GM12801 (cell line): Measurements from ENCODE around the gene ZFYVE16.

Source experiments
- TF ChIP-seq, protein P1 (sequence below): IDR thresholded peaks from one replicate; pipeline ENCODE4 v1.5.1; 2011; ENCODE audit warnings: control low read depth; ENCODE audit not compliant: insufficient read length; ENCODE audit errors: extremely low read depth

ZFYVE16 gene

DNA sequence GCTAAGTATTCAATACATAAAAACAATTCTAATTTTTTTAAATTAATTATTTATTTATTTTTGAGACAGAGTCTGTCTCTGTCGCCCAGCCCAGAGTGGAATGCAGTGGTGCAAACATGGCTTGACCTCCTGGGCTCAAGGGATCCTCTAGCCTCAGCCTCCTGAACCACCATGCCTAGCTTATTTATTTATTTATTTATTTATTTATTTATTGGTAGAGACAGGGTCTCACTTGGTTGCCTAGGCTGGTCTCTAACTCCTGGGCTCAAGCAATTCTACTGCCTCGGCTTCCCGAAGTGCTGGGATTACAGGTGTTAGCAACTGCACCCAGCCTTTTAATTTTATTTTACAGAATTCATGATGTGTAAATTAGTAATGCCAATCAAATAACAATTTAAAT is 33.7 kb upstream of the ZFYVE16 start:
- TF ChIP-seq, protein P1, sequence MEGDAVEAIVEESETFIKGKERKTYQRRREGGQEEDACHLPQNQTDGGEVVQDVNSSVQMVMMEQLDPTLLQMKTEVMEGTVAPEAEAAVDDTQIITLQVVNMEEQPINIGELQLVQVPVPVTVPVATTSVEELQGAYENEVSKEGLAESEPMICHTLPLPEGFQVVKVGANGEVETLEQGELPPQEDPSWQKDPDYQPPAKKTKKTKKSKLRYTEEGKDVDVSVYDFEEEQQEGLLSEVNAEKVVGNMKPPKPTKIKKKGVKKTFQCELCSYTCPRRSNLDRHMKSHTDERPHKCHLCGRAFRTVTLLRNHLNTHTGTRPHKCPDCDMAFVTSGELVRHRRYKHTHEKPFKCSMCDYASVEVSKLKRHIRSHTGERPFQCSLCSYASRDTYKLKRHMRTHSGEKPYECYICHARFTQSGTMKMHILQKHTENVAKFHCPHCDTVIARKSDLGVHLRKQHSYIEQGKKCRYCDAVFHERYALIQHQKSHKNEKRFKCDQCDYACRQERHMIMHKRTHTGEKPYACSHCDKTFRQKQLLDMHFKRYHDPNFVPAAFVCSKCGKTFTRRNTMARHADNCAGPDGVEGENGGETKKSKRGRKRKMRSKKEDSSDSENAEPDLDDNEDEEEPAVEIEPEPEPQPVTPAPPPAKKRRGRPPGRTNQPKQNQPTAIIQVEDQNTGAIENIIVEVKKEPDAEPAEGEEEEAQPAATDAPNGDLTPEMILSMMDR = no peak

DNA sequence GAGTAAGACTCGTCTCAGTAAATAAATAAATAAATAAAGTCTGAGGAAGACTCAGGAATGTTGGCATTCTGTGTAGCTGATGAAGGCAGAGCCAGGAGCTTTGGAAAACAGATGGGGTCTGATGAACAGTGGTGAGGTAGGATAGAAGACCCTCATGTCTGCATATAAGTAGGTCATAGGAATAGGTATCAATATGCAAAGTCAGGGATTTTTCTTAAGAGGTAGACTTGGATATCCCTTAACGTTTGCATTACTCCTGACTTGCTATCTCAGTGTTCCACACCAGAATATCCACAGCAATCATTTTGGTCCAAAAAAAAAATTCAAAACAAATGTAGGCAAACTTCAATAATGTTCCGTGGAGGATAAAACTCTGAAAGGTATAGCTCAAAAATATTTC is 31.3 kb upstream of the ZFYVE16 start:
- TF ChIP-seq, protein P1 = no peak

DNA sequence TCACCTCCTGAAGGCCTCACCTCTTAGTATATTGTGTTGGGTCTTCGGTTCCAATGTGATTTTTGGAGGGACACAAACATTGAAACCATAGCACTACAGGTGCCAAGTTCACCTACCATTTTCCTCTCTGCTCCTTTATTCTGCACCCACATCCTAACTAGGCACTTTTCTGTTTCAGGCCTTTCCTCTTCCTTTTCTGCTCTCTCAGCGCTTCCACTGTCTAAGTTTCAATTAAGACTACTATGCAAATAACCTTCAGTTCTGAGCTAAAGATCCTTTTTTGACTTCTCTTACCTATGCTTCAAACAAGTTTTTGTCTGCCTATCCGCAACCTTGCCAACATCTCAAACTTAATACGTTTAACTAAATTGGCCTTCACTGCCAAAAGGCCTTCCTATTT is 25.4 kb upstream of the ZFYVE16 start:
- TF ChIP-seq, protein P1 = no peak

DNA sequence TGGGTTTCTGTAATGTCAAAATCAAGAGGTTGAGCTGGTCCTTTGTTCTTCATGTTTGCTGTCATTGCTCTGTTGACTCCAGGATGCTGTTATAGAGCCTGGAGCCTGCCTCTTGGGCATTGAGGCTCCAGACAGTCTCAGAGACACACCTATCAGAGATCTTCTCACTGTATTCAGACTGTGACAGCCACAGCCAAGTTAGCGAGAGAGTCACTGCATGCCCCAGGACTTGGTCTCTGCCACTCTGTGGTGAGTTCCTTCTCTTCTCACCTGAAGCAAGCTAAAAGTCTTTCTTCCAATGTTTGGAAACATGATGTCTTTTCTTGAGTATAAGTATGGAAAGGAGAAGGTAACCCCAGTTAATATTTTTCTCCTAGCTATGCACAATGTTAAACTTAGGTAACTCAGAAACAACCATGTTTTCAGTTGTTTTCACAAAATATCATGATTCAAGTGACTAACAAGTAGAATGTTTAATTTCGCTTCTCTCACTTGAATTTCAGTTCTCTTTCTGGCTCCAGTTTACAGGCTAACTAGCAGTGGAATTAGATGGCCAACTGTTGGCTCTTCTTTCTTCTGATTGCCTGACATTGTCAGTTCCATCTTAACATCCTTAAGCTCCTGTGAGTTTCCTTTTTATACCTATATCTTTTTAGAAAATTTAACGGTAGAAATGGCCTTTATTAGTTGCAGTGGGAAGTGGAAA is 20.6 kb upstream of the ZFYVE16 start:
- TF ChIP-seq, protein P1 = no peak

DNA sequence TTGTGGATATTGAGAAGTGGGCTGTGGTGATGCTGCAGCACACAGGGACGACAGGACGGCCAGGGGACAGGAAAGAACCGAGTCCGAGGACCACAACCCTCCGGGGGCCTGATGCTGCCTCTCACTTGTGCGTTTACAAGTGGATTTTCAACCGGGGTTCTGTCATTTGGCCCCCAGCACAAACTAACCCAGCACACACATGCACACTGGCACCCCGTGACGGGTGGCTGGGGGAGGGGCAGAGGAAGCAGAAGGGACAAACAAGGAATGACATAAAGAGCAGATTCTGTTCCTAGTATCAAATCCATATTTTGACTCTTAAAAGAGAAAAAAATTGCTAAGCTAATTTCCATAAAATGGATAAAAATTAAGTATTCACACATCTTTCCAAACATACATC is 18.3 kb upstream of the ZFYVE16 start:
- TF ChIP-seq, protein P1 = no peak

DNA sequence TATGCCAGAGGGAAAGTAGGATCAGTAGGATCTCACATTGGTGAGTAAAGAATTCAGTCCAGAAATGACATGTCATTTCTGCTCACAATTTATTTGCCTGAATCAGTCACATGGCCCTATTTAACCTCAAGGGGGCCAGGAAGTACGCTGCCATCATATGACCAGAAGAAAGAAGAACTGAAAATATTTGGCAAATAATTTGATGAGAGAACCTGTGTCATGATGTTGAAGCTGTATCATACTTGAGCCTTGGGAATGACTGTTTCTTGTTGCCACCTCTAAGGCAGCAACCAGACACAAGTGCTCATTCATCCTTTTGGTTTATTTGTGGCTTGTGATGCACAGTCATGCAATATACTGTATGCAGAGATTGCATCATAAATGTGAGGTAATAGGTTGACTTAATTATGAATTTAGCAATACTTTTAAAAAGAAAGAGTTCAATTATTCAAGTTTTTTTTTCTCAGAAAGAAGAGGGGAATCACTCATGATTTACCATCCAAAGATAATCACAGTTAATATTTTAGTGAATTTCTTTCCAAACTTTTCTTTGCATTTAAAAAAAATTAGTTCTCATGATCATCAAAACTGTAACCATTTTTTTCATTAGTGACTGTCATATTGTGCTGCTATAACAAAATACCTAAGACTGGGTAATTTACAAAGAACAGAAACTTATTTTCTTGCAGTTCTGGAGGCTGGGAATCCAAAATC is 8.2 kb upstream of the ZFYVE16 start:
- TF ChIP-seq, protein P1 = no peak

DNA sequence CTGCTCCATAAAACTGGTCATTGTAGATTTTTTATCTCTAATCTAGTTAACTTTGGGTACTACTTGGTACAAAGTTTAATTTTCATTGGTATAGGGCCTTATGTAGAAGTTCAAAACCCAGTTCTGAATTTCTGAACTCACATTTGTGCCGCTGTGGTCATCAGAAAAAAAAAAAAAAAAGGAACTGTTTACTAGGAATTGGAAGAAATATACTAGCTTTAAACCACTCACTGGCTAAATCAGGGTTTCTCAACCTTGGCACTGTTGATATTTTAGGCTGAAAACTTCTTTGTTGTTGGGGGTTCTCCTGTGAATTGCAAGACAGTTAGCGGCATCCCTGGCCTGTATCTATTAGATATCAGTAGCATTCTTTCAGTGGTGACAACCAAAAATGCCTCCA is 4.1 kb upstream of the ZFYVE16 start:
- TF ChIP-seq, protein P1 = no peak
